HG02623 (cell line): ENCODE data around the gene TNS3.

Experiments
- ATAC-seq: cut with Tn5 transposase; IDR thresholded peaks from one replicate; pipeline ENCODE4 v1.9.1; 2021; ENCODE audit warnings: moderate library complexity; ENCODE audit not compliant: unreplicated experiment

The TNS3 gene

GRCh38 chr7:47393406-47393805, 188.5 kb downstream of the TNS3 start:
- ATAC-seq = no peak

DNA sequence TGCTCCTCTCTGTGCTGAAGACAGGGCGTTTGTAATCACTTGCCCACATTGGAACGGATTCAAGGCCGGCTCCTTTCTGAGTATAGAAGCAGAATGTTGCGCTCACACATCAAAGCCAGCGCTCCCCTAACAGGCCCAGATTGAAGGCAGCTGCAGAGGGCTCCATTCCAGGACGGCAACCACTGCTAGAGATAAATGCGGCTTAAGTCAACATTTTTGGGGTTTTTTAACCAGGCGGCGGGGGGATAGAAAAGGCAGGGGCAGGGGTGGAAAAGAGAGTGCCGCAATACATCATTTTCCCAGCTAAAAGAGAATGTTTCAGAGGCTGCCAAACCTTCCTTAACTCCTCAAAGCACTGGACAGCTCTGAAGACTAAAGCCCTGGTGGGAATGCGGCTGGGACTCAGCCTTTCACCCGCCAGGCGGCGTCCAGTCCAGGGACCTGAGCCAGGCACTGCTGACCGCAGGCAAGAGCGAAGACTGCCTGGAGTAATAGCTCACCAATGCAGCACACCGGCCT, 189.6 kb downstream of the TNS3 start:
- no peak for ATAC-seq

GRCh38 chr7:47391726-47392125, 190.2 kb downstream of the TNS3 start:
- no peak for ATAC-seq

DNA sequence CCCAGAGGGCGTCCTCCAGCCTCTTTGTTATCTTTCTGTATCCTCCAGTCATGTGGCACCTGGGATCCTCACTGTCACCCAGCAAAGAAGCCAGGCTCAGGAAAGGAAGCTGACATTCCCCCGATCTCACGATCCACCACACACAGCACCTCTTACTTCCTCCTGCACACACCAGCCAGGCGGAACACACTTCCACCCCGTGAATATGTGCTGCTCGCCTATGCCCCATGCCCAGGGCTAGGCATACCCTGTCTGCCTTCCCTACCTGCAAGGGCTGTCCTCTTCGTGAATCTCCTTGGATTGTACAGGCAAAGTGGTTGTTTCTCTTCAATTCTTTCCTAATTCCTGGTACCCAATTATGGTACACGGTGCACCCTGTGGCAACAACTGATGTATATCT, 191.0 kb downstream of the TNS3 start:
- ATAC-seq = no peak

- no peak for ATAC-seq
These were observed 191.8 kb downstream of the TNS3 start for GRCh38 chr7:47389923-47390630.

DNA sequence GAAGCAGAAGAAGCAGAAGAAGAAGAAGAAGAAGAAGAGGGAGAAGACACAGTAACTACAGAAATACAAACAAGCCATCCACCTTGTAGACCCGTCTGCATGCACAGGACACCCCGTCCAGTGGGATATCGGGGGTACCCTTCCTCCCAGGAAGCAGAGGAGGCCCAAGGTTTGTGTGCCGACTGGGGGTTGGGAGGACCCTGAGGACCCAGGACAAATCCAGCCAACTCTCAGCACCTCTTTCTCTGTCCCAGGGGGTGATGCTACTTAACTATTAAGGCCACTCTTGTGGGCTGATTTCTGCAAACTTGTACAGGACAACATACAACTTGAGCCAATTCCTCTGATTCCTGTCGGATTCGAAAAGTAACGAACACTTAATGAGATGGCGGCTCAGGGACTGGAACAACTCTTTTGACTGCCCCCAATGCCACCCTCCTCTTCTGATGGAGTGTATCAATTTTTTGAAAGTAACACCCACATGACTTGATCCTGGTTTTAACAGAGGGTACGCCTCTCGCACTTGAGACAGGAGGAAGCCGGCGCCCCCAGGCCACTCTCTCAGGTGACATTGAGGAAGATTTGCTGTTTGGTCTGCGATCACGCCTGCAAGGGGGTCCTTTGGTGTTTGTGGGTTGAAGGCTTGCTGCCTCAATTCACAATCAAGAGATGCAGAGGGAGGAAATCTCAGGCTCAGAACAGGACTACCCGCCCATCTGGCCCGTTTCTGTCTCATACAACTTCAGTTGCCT, 192.6 kb downstream of the TNS3 start:
- no peak for ATAC-seq

- ATAC-seq = no peak
These were observed 194.4 kb downstream of the TNS3 start for GRCh38 chr7:47387506-47387905.

DNA sequence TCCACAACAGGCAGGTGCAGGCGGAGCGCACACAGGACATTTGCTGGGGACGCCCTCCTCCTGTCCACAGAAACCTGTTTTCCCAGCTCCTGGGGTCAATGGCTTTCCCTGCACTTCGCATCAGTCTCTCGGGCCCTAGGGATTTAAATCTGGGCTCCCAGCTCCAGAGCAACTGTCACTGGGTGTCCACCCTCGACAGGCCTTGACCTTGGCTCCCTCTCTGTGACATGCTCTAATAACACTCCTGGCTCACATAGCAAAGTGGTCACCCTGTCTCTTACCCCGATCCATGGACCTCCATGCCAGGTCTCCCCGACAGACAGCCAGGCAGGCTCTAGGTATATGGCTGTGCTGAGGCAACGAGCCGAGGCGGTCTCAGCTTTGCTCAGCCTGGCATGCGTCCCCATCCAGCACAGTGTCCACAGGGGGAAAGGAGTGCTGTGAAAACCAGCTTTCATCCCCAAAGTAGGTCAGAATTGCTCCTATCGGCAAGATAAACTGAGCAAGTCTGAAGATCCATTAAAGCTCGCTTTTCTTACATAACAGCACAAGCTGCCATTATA, 195.6 kb downstream of the TNS3 start:
- ATAC-seq = no peak

DNA sequence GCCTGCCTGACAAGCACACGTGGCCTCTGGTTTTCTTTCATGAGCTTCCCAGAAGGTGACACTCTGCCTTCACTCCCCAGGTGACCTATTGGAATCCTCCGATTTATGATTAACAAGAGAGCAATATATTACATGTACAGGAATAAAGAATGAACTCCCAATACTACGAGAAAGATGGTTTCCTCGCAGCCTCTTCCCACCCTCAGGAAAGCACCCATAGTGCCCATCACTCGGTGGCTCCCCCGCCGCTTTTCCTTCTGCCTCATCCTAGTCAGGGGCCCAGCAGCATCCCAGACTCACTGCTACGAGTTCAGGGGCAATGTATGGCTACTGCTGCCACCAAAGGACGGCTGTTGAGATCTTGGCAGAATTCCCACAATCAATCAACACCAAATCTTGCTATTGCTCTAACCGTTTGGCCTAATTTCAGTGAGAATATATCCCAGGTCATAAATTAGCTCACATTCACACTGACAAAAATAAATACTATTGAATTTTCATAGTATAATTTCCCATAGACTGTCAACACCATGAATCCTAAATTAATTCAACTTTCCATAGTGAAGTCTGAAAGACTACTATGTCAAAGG, 196.3 kb downstream of the TNS3 start:
- ATAC-seq = no peak

DNA sequence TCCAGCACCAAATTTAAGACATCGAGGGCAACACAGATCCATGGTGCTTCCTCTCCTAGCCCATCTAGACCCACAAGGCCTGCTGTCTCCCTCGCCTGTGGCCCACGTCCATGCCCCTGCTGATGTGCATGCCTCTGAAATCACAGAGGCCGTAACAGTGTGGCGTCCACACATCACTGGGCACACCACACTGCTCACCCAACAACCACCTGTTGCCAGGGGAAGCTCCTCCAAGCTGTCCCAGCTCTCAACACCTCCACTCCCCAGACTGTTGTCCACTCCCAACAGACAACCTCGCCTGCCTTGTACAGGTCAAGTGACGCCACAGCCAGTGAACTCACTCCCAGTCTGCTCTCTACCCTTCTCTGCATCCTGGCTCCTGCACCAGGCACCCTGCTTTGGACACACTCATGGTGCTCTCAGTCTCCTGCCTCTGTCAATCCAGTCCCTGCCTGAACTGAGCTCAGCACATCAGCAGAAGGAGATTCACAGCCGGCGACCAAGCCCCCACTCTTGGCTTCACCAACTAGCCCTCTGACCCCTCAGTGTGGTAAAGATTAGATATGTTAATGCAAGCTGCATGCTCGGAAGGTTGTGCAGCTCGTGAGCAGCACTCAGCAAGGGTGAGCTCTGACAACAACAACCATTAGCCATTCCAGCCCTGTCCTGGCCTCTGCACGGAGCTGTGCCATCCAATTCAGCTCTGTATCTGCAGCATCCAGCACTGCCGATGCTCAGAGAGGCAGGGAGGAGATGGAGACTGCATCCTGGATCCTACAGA, 197.0 kb downstream of the TNS3 start:
- no peak for ATAC-seq

DNA sequence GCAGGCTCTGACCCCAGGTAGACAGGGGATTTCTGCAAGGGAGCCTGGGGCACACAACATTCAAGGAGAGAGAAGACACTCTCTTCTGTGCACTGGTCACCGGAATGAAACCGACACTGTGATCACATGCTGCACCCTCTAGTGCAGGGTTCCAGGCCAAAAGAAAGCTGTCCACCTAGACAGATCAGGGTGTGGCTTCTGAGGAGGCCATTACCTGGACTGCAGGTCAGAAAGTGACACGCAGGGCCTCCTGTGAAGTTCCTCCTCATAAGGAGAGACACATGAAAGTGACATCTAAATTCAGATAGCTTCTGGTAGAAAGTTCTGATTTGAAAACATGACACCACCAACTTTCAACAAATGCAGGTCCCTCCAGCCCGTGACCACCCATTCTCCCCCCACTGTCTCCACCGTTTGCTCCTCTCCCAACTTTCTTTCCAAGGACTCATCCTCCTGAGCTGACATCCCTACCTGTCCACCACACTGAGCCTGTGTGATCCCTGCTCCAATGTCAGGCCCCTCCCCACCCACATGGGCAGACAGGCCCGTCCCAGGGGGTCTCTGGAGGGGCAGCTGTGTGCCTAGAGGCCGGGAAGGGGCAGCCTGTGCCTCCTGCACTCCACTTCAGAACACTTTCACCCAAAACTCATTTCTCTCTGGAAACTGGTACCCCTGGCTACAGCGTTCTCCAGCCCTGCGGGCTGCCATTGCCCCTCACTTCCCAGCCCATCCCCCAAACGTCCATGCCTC, 198.0 kb downstream of the TNS3 start:
- no peak for ATAC-seq

GRCh38 chr7:47383072-47383471, 198.8 kb downstream of the TNS3 start:
- no peak for ATAC-seq

DNA sequence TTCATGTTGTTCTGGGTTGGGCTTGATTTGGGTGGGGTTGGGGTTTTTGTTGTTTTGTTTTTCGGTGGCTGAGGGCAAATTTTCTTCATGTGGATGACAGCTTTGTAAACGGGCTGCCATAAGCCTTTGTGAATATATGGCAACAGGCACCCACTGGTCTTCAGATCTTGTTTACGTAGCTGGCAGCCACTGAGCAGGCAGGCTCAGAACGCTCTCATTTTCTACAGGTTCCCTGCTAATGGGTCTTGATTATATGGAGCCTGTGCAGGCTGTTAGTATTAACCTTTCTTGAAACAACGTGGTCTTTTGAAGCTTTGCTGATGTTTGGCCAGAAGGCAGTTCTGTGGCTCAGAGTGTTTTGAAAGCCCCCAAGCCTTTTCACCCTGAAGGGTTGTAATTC, 199.7 kb downstream of the TNS3 start:
- no peak for ATAC-seq

DNA sequence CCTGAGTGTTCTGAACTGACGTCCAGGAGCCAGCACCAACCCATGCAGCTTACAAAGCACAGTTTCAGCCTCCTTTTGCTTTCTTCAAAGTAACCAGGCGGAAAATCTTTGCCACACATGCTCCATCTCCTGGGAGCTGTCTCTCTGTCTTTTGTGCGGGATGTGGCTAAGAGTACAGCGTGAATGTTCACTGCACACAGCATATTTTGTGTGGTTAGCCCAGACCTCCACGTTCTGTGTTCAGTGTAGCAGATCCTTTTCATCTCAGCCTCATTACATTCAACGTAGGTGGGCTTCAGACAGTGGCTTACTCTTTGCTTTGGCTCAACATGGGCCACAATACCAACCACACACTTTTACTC, 200.8 kb downstream of the TNS3 start:
- no peak for ATAC-seq

DNA sequence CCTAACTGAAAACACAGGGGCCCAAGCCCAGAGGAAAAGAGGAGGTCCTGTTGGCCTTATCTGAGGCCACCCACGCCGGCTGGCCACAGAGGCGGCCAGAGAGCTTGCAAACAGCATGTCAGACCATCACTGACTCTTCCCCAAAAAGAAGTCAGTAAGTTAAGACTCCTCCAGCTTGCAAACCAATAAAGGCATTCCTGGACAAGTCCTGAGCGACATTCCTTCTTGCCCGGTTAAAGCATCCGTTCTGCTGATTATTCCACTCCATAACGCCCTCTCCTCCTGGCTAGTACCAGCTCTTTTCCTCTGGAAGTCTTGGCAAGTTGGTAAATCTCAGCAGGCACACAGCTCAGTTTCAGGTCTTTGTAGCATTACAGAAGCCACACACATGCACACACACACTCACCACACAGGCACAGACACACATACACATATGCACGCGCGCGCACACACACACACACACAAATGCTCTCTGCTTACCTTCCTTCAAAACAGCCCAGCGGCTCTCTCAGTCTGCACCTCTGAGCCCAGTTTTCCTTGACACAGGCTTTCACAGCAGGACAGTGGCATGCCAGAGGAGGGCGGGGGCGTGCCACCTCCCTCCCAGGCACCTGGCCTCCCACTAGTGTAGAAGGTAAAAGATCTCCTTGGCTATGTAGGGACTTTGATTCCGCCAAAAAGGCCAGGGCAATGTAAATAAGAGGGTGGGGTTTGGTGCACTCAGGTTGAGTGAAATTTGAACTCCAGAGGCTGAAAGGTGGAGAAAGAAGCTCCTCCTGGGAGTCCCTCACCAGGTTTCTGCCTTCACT, 201.4 kb downstream of the TNS3 start:
- no peak for ATAC-seq

GRCh38 chr7:47379629-47380324, 202.1 kb downstream of the TNS3 start:
- ATAC-seq = no peak

GRCh38 chr7:47378728-47379395, 203.0 kb downstream of the TNS3 start:
- no peak for ATAC-seq

DNA sequence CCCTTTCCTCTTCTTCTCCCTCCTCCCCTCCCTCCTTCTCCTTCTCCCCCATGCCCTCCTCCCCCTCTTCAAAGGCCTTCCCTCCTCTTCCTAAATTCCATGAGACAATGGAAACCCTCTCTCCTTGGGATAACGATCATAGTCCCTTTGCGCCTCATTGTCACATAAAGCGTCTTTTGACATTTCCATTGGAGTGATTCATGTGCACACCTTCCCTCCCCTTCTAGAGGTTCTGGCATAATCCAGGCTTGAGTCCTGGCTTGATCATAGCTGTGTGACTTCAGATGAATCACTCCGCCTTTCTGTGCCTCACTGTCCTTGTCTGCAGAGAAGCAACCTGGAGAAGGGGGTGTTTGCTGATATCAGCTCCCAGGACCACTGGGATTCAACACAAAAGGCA, 204.2 kb downstream of the TNS3 start:
- no peak for ATAC-seq
